K562 (cell line): Measurements from ENCODE around the gene ENTPD8. TPM values are rescaled to one million over a fixed set of nuclear protein-coding genes. Genes with fewer than 3 reads are reported as not detected.

Experiments
- ARID3B ChIP-seq: fragments of 250-450 bp; sonication (Bioruptor Pico); IDR thresholded peaks from 2 replicates; pipeline ENCODE4 v1.4.0; 2020; ENCODE audit warnings: borderline replicate concordance
- BCOR ChIP-seq: fragments of 450-650 bp; IDR thresholded peaks from 2 replicates; pipeline ENCODE4 v1.6.1; 2016
- BDP1 ChIP-seq: IDR thresholded peaks from 3 replicates; pipeline ENCODE4 v1.6.1; 2011; ENCODE audit not compliant: insufficient read length, insufficient read depth
- DMBX1 ChIP-seq: fragments of 250-450 bp; sonication (Bioruptor Pico); IDR thresholded peaks from 2 replicates; pipeline ENCODE4 v1.8.0; 2022; ENCODE audit warnings: inconsistent platforms, mild to moderate bottlenecking, moderate library complexity, borderline replicate concordance
- ERF ChIP-seq: fragments of 450-650 bp; formaldehyde crosslinking; IDR thresholded peaks from 2 replicates; pipeline ENCODE4 v1.4.0; 2020; ENCODE audit warnings: mild to moderate bottlenecking, mixed read lengths
- FUS ChIP-seq: fragments of 200-400 bp; formaldehyde crosslinking; optimal IDR thresholded peaks from 2 replicates; pipeline ENCODE3; 2017; ENCODE audit warnings: low read depth, low read length
- GABPB1 ChIP-seq: sonication (generic); formaldehyde crosslinking; IDR thresholded peaks from 2 replicates; pipeline ENCODE4 v1.8.0; 2022; ENCODE audit warnings: mild to moderate bottlenecking, missing genetic modification reagents
- HNRNPUL1 ChIP-seq: fragments of 200-400 bp; formaldehyde crosslinking; IDR thresholded peaks from 2 replicates; pipeline ENCODE4 v1.6.1; 2017; ENCODE audit warnings: low read length
- JUNB ChIP-seq: fragments of 450-650 bp; formaldehyde crosslinking; conservative IDR thresholded peaks from 2 replicates; pipeline ENCODE4 v1.4.0; 2020; ENCODE audit warnings: mild to moderate bottlenecking
- MAZ ChIP-seq, 2 experiments: fragments of 450-650 bp in 1 of 2; sonication (generic) in 1 of 2; formaldehyde crosslinking; IDR thresholded peaks in 1 of 2; conservative IDR thresholded peaks in 1 of 2; 2 replicates each; pipeline versions ENCODE4 v1.4.0 to v1.5.0; 2020; ENCODE audit warnings: mild to moderate bottlenecking in 1 of 2, missing genetic modification reagents in 1 of 2
- NONO ChIP-seq, 2 experiments: fragments of 200-400 bp in 1 of 2; fragments of 450-650 bp in 1 of 2; formaldehyde crosslinking in 1 of 2; IDR thresholded peaks; 2 replicates each; pipeline ENCODE4 v1.6.1; 2017; ENCODE audit warnings: low read depth in 2 of 2, mild to moderate bottlenecking in 2 of 2, moderate library complexity in 2 of 2, low read length in 1 of 2
- POU5F1 ChIP-seq: fragments of 150-350 bp; IDR thresholded peaks from 2 replicates; pipeline ENCODE4 v1.6.1; 2014; ENCODE audit warnings: borderline replicate concordance, low read length, low read depth, mild to moderate bottlenecking; ENCODE audit not compliant: partially characterized antibody
- PURB ChIP-seq: sonication (generic); formaldehyde crosslinking; IDR thresholded peaks from 2 replicates; pipeline ENCODE4 v1.9.0; 2021; ENCODE audit warnings: low read depth, mild to moderate bottlenecking, missing genetic modification reagents
- SAFB ChIP-seq: fragments of 200-400 bp; formaldehyde crosslinking; IDR thresholded peaks from 2 replicates; pipeline ENCODE4 v1.6.1; 2017; ENCODE audit warnings: low read depth, low read length, borderline replicate concordance
- SMAD2 ChIP-seq: fragments of 150-350 bp; IDR thresholded peaks from 2 replicates; pipeline ENCODE4 v1.6.1; 2014; ENCODE audit warnings: low read depth, mild to moderate bottlenecking, low read length
- SREBF1 ChIP-seq: fragments of 150-350 bp; IDR thresholded peaks from 2 replicates; pipeline ENCODE4 v1.6.1; 2014; ENCODE audit warnings: antibody characterized with exemption, low read depth, low read length, borderline replicate concordance
- TAF9B ChIP-seq: fragments of 450-650 bp; IDR thresholded peaks from 2 replicates; pipeline ENCODE4 v1.6.1; 2018; ENCODE audit warnings: mild to moderate bottlenecking; ENCODE audit not compliant: partially characterized antibody
- USF1 ChIP-seq: sonication (generic); formaldehyde crosslinking; IDR thresholded peaks from 2 replicates; pipeline ENCODE4 v1.9.0; 2022; ENCODE audit warnings: mild to moderate bottlenecking, missing genetic modification reagents
- VEZF1 ChIP-seq: fragments of 200-800 bp; sonication (Bioruptor generic); IDR thresholded peaks from 2 replicates; pipeline ENCODE4 v1.6.1; 2017; ENCODE audit warnings: missing genetic modification characterization, missing compliant biosample characterization
- ZNF3 ChIP-seq: fragments of 250-450 bp; sonication (Bioruptor Pico); IDR thresholded peaks from 2 replicates; pipeline ENCODE4 v1.5.0; 2021; ENCODE audit warnings: mild to moderate bottlenecking, moderate library complexity
- ZNF589 ChIP-seq: fragments of 200-800 bp; sonication (Bioruptor generic); IDR thresholded peaks from 2 replicates; pipeline ENCODE4 v1.6.1; 2016; ENCODE audit warnings: low read depth, missing genetic modification characterization, missing compliant biosample characterization
- ZNF780A ChIP-seq: fragments of 250-450 bp; sonication (Bioruptor Pico); IDR thresholded peaks from 2 replicates; pipeline ENCODE4 v1.5.0; 2021; ENCODE audit warnings: mild to moderate bottlenecking
- polyA plus RNA-seq, 8 experiments: library from polyadenylated mRNA; depleted of rRNA in 4 of 8; stranded (reverse) in 5 of 8; unstranded in 3 of 8; fragments of >200 nt; fragmentation: Nextera tagmentation in 2 of 8; fragmentation: Illumina TruSeq in 1 of 8; extraction: Ambion mirVana in 2 of 8; extraction: Trizol in 1 of 8; gene quantifications; 2 replicates each; pipeline versions ENCODE4 v1.2.1 to v1.2.3, GENCODE V29; 2011 to 2014; ENCODE audit warnings: inconsistent platforms in 1 of 8, missing spikeins in 1 of 8
- total RNA-seq, 7 experiments: library from RNA; depleted of rRNA in 6 of 7; stranded (reverse); fragments of >200 nt in 6 of 7; fragmentation: Illumina TruSeq in 2 of 7; extraction: Trizol in 2 of 7; gene quantifications; 2 replicates each; pipeline versions ENCODE4 v1.2.1 to v1.2.3, GENCODE V29; 2011 to 2021; ENCODE audit warnings: low replicate concordance in 1 of 7

Gene ENTPD8
- total and polyA plus RNA-seq, 9 of the 15 experiments (the other 6 are each of a cell fraction or from before 2014, with no cell fraction given) = 0.06 to 0.27 (median 0.19) TPM; not detected in 5

- TF ChIP-seq VEZF1 (peak; percentile 71), BDP1 (no peak), SAFB (no peak), ZNF589 (CRISPR knock-in tag) (no peak), ARID3B (CRISPR knock-in tag) (no peak), ZNF780A (no peak), USF1 (CRISPR knock-in tag) (peak; percentile 72), BCOR (peak; percentile 79), TAF9B (no peak), ZNF3 (no peak), SREBF1 (no peak), NONO (IDR thresholded peaks at IDR 0.05; ENCODE audit: low read depth in 2 of 2, low read length in 1 of 2) (peak in 1 of 2 experiments; percentile 92; a peak in 2 of 4 replicates), JUNB (no peak), ERF (peak; percentile 18; the same call in 1 of the 2 replicates), POU5F1 (no peak), PURB (no peak), GABPB1 (CRISPR knock-in tag) (no peak), FUS (no peak), SMAD2 (no peak), MAZ (CRISPR knock-in tag; conservative IDR thresholded peaks at IDR 0.05 in 1 of 2, IDR thresholded peaks at IDR 0.05 in 1 of 2) (peak in 1 of 2 experiments; percentile 21; a peak in 1 of 4 replicates), DMBX1 (no peak), HNRNPUL1 (no peak)
Measured at GRCh38 chr9:137459152-137459600, 18.0 kb upstream of the ENTPD8 start, which contains the start of gene NSMF (continued).
